Neural cell (in vitro differentiated cells): Measurements from ENCODE around the gene NPLOC4. TPM values are rescaled to one million over a fixed set of nuclear protein-coding genes. Genes with fewer than 3 reads are reported as not detected.

Source experiments
- H2AFZ ChIP-seq: fragments of 200-600, 300-800 bp; sonication (generic), shearing (Covaris generic); 2 replicates; pipeline ENCODE4 v1.6.0; 2014; ENCODE audit warnings: low read depth, mild to moderate bottlenecking, antibody characterized with exemption, low read length, moderate library complexity
- H3F3A ChIP-seq: fragments of 200-600 bp; shearing (Covaris generic); 2 replicates; pipeline ENCODE4 v1.6.1; 2016; ENCODE audit warnings: mild to moderate bottlenecking, moderate library complexity, mixed read lengths, antibody characterized with exemption, low read length; ENCODE audit not compliant: insufficient read depth, poor library complexity, severe bottlenecking
- H3K27ac ChIP-seq: fragments of 200-600, 300-800 bp; sonication (generic), shearing (Covaris generic); 2 replicates; pipeline ENCODE4 v1.5.1; 2014; ENCODE audit warnings: mild to moderate bottlenecking, low read length, moderate library complexity
- H3K27me3 ChIP-seq: fragments of 300-800, 200-600 bp; sonication (generic), shearing (Covaris generic); 2 replicates; pipeline ENCODE4 v1.6.0; 2014; ENCODE audit warnings: mild to moderate bottlenecking, low read depth, low read length, moderate library complexity; ENCODE audit not compliant: insufficient read depth
- H3K36me3 ChIP-seq: fragments of 300-800, 200-600 bp; sonication (generic), shearing (Covaris generic); 2 replicates; pipeline ENCODE4 v1.5.1; 2014; ENCODE audit warnings: mild to moderate bottlenecking, antibody characterized with exemption, low read length, moderate library complexity; ENCODE audit not compliant: insufficient read depth
- H3K4me2 ChIP-seq: fragments of 300-800, 200-600 bp; sonication (generic), shearing (Covaris generic); 2 replicates; pipeline ENCODE4 v1.6.0; 2014; ENCODE audit warnings: mild to moderate bottlenecking, low read length
- H3K4me3 ChIP-seq: fragments of 300-800, 200-600 bp; sonication (generic), shearing (Covaris generic); 2 replicates; pipeline ENCODE4 v1.5.1; 2014; ENCODE audit warnings: mild to moderate bottlenecking, low read length, moderate library complexity
- H3K79me2 ChIP-seq: fragments of 200-600 bp; shearing (Covaris generic); replicated peaks from 2 replicates; pipeline ENCODE4 v1.6.0; 2014; ENCODE audit warnings: mild to moderate bottlenecking, low read length, moderate library complexity; ENCODE audit not compliant: insufficient read depth
- H3K9ac ChIP-seq: fragments of 300-800, 200-600 bp; sonication (generic), shearing (Covaris generic); 2 replicates; pipeline ENCODE4 v1.6.1; 2016; ENCODE audit warnings: mild to moderate bottlenecking, low read length, mixed read lengths
- H3K9me2 ChIP-seq: fragments of 200-600 bp; shearing (Covaris generic); 2 replicates; pipeline ENCODE4 v1.6.1; 2016; ENCODE audit warnings: mild to moderate bottlenecking, low read length, mixed read lengths; ENCODE audit not compliant: insufficient read depth
- H3K9me3 ChIP-seq: fragments of 200-600, 300-800 bp; sonication (generic), shearing (Covaris generic); 2 replicates; pipeline ENCODE4 v1.6.1; 2016; ENCODE audit warnings: mild to moderate bottlenecking, mixed run types, low read length, moderate library complexity, mixed read lengths
- H4K20me1 ChIP-seq: fragments of 200-600 bp; shearing (Covaris generic); 2 replicates; pipeline ENCODE4 v1.6.1; 2016; ENCODE audit warnings: mild to moderate bottlenecking, mixed run types; ENCODE audit not compliant: insufficient read depth
- EP300 ChIP-seq: fragments of 450-650 bp; conservative IDR thresholded peaks from 2 replicates; pipeline ENCODE4 v1.6.1; 2014; ENCODE audit warnings: antibody characterized with exemption, mild to moderate bottlenecking, moderate library complexity; ENCODE audit not compliant: poor library complexity, severe bottlenecking
- EZH2 ChIP-seq: fragments of 200-600, 300-800 bp; shearing (Covaris generic), sonication (generic); IDR thresholded peaks from 2 replicates; pipeline ENCODE4 v1.6.1; 2014; ENCODE audit warnings: antibody characterized with exemption, low read length, borderline replicate concordance, mild to moderate bottlenecking; ENCODE audit not compliant: insufficient read depth, poor library complexity, severe bottlenecking
- MXI1 ChIP-seq: fragments of 450-650 bp; conservative IDR thresholded peaks from 2 replicates; pipeline ENCODE4 v1.6.1; 2014; ENCODE audit warnings: antibody characterized with exemption, mild to moderate bottlenecking; ENCODE audit not compliant: poor library complexity, severe bottlenecking
- POLR2AphosphoS5 ChIP-seq: IDR thresholded peaks from 2 replicates; pipeline ENCODE4 v1.6.1; 2012
- RAD21 ChIP-seq: fragments of 450-650 bp; conservative IDR thresholded peaks from 2 replicates; pipeline ENCODE4 v1.6.1; 2014; ENCODE audit warnings: antibody characterized with exemption, mild to moderate bottlenecking, moderate library complexity
- SMC3 ChIP-seq: fragments of 450-650 bp; conservative IDR thresholded peaks from 2 replicates; pipeline ENCODE4 v1.6.1; 2014; ENCODE audit warnings: antibody characterized with exemption, mild to moderate bottlenecking, moderate library complexity; ENCODE audit not compliant: poor library complexity
- TAF1 ChIP-seq: IDR thresholded peaks from 2 replicates; pipeline ENCODE4 v1.6.1; 2012; ENCODE audit warnings: low read depth
- polyA plus RNA-seq: library from polyadenylated mRNA; depleted of rRNA; stranded (reverse); fragments of >200 nt; gene quantifications from 2 replicates; pipeline ENCODE4 v1.2.3, GENCODE V29; 2014
- TF ChIP-seq, protein P1 (sequence below): fragments of 450-650 bp; IDR thresholded peaks from 2 replicates; pipeline ENCODE4 v1.5.1; 2014; ENCODE audit warnings: antibody characterized with exemption, mild to moderate bottlenecking, moderate library complexity; ENCODE audit not compliant: poor library complexity, severe bottlenecking
- TF ChIP-seq, protein P2 (sequence below): IDR thresholded peaks from 2 replicates; pipeline ENCODE4 v1.6.1; 2012; ENCODE audit warnings: borderline replicate concordance

The NPLOC4 gene
- polyA plus RNA-seq, 1 donor from 2014 or later: 32.3 TPM

DNA sequence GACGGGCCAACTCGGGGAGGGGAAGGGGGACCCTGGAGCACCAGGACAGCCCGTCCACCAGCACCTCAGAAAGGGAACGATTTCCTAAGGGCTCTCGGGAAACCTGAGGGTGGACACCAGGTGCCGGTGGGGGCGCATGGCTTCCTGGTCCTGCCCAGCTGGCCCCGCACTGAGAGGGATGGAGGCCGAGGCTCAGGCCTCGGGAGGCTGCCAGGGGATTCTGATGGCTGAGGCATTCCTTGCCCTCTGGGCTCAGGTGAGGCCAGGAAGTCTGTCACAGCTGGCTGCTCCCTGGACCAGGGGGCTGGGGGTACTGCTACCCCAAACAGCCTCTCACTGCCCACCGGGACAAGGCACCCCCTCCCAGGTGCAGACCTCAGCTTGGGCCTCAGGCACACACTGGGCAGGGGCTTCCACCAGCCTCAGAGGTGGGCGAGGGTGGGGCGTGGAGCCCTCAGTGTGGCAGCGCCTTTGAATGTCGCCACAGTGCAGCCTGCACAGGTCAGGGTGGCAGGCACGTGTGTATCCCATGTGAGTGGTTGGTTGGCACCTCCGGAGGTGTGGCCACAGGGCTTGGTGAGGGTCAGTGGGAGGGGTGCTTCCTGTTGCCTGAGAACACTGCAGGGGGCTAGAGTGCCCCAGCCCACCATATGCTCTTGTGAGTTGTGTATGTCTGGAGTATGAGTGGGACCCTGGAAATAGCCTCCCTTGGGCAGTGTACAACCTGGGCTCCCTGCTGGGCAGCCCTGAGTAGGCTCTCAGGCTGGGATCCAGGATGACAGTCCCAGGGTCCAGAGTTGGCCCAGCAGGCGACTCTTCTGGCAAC, 112.7 kb downstream of the NPLOC4 start:
- Histone ChIP-seq H3K4me3 (no peak overlapping the region), H3K4me2 (no peak overlapping the region), H3K36me3 (no peaks in the 10 kb centered on the region), H3K27ac (no peak overlapping the region), H3F3A (no peaks in the 10 kb centered on the region), H2AFZ (no peak overlapping the region), H3K79me2 (peaks cover 10% of the 10 kb centered on the region), H3K9ac (no peak overlapping the region), H3K9me3 (no peaks in the 10 kb centered on the region), H4K20me1 (no peaks in the 10 kb centered on the region), H3K27me3 (peaks cover 16% of the 10 kb centered on the region), H3K9me2 (no peaks in the 10 kb centered on the region)
- TF ChIP-seq, protein P1, sequence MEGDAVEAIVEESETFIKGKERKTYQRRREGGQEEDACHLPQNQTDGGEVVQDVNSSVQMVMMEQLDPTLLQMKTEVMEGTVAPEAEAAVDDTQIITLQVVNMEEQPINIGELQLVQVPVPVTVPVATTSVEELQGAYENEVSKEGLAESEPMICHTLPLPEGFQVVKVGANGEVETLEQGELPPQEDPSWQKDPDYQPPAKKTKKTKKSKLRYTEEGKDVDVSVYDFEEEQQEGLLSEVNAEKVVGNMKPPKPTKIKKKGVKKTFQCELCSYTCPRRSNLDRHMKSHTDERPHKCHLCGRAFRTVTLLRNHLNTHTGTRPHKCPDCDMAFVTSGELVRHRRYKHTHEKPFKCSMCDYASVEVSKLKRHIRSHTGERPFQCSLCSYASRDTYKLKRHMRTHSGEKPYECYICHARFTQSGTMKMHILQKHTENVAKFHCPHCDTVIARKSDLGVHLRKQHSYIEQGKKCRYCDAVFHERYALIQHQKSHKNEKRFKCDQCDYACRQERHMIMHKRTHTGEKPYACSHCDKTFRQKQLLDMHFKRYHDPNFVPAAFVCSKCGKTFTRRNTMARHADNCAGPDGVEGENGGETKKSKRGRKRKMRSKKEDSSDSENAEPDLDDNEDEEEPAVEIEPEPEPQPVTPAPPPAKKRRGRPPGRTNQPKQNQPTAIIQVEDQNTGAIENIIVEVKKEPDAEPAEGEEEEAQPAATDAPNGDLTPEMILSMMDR: no peak
- TF ChIP-seq EP300: no peak
- TF ChIP-seq, protein P2, sequence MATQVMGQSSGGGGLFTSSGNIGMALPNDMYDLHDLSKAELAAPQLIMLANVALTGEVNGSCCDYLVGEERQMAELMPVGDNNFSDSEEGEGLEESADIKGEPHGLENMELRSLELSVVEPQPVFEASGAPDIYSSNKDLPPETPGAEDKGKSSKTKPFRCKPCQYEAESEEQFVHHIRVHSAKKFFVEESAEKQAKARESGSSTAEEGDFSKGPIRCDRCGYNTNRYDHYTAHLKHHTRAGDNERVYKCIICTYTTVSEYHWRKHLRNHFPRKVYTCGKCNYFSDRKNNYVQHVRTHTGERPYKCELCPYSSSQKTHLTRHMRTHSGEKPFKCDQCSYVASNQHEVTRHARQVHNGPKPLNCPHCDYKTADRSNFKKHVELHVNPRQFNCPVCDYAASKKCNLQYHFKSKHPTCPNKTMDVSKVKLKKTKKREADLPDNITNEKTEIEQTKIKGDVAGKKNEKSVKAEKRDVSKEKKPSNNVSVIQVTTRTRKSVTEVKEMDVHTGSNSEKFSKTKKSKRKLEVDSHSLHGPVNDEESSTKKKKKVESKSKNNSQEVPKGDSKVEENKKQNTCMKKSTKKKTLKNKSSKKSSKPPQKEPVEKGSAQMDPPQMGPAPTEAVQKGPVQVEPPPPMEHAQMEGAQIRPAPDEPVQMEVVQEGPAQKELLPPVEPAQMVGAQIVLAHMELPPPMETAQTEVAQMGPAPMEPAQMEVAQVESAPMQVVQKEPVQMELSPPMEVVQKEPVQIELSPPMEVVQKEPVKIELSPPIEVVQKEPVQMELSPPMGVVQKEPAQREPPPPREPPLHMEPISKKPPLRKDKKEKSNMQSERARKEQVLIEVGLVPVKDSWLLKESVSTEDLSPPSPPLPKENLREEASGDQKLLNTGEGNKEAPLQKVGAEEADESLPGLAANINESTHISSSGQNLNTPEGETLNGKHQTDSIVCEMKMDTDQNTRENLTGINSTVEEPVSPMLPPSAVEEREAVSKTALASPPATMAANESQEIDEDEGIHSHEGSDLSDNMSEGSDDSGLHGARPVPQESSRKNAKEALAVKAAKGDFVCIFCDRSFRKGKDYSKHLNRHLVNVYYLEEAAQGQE: no peak
- no peak for TF ChIP-seq TAF1
- no peak for TF ChIP-seq MXI1
- no peak for TF ChIP-seq EZH2
- TF ChIP-seq RAD21: no peak
- TF ChIP-seq SMC3: no peak
- no peak for TF ChIP-seq POLR2AphosphoS5

DNA sequence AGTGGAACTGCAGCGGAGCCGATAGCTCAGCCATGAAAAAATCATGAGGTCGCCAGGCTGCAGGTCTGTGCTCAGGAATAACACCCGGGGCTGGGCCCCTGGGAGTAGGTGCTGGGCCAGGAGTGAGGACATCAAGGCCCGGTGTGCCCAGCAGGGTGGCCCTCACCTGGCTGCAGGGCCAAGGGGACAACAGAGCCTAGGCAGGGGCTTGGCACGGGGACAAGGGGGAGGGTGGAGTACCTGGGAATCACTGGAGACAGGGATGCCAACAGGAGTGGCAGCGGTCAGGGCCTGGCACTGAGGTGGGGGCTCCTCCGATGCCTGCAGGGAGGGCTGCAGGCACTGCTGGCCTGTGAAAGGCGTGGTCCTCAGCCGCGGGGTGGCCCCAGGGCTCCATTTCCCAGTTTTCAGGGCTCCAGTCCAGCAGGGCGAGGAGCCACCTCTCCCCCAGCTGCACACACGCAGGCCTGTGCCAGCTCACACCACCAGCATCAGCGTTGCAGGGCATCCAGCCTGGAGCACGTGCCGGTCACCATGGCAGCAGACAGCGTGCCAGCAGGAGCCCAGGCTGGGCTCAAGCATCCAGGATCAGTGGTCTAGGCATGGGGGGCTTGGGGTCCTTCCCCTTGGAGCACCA, 113.4 kb downstream of the NPLOC4 start:
- TF ChIP-seq EZH2: no peak
- TF ChIP-seq, protein P2: no peak
- TF ChIP-seq MXI1: peak; percentile 12
- TF ChIP-seq, protein P1: peak; percentile 46
- no peak for TF ChIP-seq RAD21
- no peak for TF ChIP-seq TAF1
- TF ChIP-seq POLR2AphosphoS5: no peak
- Histone ChIP-seq H3K79me2 (peaks cover 10% of the 10 kb centered on the region), H3K27ac (no peak overlapping the region), H3K9me2 (no peaks in the 10 kb centered on the region), H3F3A (no peaks in the 10 kb centered on the region), H3K9ac (peak overlapping the region; percentile 9), H3K27me3 (peaks cover 24% of the 10 kb centered on the region), H2AFZ (no peak overlapping the region), H3K4me3 (no peak overlapping the region), H3K36me3 (no peaks in the 10 kb centered on the region), H3K9me3 (no peaks in the 10 kb centered on the region), H4K20me1 (no peaks in the 10 kb centered on the region), H3K4me2 (no peak overlapping the region)
